Stimulated activated CD4-positive, alpha-beta T cell treated with anti-CD3 and anti-CD28 coated beads, TNF-alpha, amount 100 ng/mL, for 4 hours (primary cell): ENCODE data around the gene SBNO2.

Experiments
- DNase-seq, 3 experiments: peaks; one replicate each; pipeline ENCODE4 v3.0.0-alpha.2; 2020; ENCODE audit warnings: low read depth in 3 of 3

The SBNO2 gene

DNA sequence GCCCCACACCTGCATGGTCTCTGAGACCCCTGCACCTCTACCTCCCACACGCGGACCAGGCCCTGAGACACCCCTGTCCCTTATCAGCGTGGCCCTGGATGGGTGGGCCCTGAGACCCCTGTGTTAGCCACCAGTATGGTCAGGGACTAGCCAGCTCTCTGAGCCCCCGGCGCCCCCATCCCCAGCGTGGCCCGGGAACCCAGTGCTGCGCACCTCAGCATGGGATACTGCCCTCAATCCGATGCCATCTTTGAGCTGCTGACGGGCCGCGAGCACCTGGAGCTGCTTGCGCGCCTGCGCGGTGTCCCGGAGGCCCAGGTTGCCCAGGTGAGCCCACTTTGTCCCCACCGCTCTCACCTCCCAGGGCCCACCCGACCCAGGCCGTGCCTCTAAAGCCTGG is 112.1 kb downstream of the SBNO2 start:
- no peak for DNase-seq

DNA sequence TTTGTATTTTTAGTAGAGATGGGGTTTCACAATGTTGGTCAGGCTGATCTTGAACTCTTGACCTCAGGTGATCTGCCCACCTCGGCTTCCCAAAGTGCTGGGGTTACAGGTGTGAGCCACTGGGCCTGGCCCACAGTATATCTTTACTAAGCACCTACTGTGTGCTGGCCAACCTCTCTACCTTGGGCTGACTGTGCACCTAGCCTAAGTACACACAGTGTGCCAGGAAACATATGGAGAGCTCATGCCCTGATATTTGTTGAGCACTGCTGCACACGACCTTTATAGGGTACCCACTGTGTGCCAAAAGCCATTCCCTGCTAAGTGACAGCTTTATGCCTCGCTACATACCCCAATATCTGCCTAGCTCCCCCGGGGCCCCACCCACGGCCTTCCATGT is 113.4 kb downstream of the SBNO2 start:
- DNase-seq, result no peak

DNA sequence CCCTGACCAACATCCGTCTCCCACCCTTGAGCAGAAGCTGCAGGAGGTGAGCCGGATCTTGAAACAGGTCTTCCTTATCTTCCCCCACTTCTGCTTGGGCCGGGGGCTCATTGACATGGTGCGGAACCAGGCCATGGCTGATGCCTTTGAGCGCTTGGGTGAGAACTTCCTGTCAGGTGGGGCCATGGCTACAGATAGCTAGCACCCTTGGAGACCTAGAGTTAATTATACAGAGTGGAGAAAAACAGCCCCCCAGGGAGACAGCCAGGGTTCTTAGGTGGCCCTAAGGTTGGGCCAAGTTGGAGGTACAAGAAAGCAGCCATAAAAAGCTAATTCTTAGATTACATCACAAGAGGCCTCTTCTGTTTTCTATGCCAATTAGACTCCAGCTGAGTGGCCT is 116.0 kb downstream of the SBNO2 start:
- no peak for DNase-seq
